Smooth muscle cell (in vitro differentiated cells): ENCODE data around the gene WDFY4. TPM values are rescaled to one million over a fixed set of nuclear protein-coding genes. Genes with fewer than 3 reads are reported as not detected.

ENCODE experiments used
- DNase-seq: peaks from one replicate; lab custom pipeline; 2025; ENCODE audit not compliant: unreplicated experiment; lab: John Stamatoyannopoulos, UW
- H2AFZ ChIP-seq: fragments of 200-600 bp; sonication (generic); 2 replicates; pipeline ENCODE4 v1.6.0; 2016; ENCODE audit warnings: antibody characterized with exemption, low read depth, mild to moderate bottlenecking
- H3F3A ChIP-seq: fragments of 200-600 bp; sonication (generic); 2 replicates; pipeline ENCODE4 v1.6.0; 2017; ENCODE audit warnings: antibody characterized with exemption, low read depth
- H3K27ac ChIP-seq: fragments of 200-600 bp; sonication (generic); 2 replicates; pipeline ENCODE4 v1.5.1; 2016; ENCODE audit warnings: low read depth, mild to moderate bottlenecking
- H3K27me3 ChIP-seq: fragments of 200-600 bp; sonication (generic); 2 replicates; pipeline ENCODE4 v1.6.1; 2016; ENCODE audit warnings: low read depth, mild to moderate bottlenecking
- H3K36me3 ChIP-seq: fragments of 200-600 bp; sonication (generic); 2 replicates; pipeline ENCODE4 v1.5.1; 2016; ENCODE audit warnings: low read depth
- H3K4me1 ChIP-seq: fragments of 200-600 bp; sonication (generic); 2 replicates; pipeline ENCODE4 v1.5.1; 2016; ENCODE audit warnings: low read depth
- H3K4me2 ChIP-seq: fragments of 200-600 bp; sonication (generic); 2 replicates; pipeline ENCODE4 v1.6.0; 2016; ENCODE audit warnings: mild to moderate bottlenecking
- H3K4me3 ChIP-seq: fragments of 200-600 bp; sonication (generic); 2 replicates; pipeline ENCODE4 v1.5.1; 2016; ENCODE audit warnings: mild to moderate bottlenecking
- H3K79me2 ChIP-seq: fragments of 200-600 bp; sonication (generic); 2 replicates; pipeline ENCODE4 v1.6.0; 2016; ENCODE audit warnings: low read depth, mild to moderate bottlenecking
- H3K9ac ChIP-seq: fragments of 200-600 bp; sonication (generic); 2 replicates; pipeline ENCODE4 v1.6.0; 2016; ENCODE audit warnings: low read depth
- H3K9me3 ChIP-seq: fragments of 200-600 bp; sonication (generic); replicated peaks from 2 replicates; pipeline ENCODE4 v1.5.1; 2016; ENCODE audit warnings: low read depth
- H4K20me1 ChIP-seq: fragments of 200-600 bp; sonication (generic); 2 replicates; pipeline ENCODE4 v1.6.0; 2016; ENCODE audit warnings: low read depth
- CTCF ChIP-seq: fragments of 200-600 bp; sonication (generic); IDR thresholded peaks from 2 replicates; pipeline ENCODE4 v1.5.1; 2017; ENCODE audit warnings: borderline replicate concordance, mild to moderate bottlenecking, antibody characterized with exemption; ENCODE audit not compliant: insufficient read depth, poor library complexity, severe bottlenecking
- whole genome bisulfite sequencing: methylation state at CpG from one replicate; pipeline ENCODE4 v1.1.7; 2016; ENCODE audit warnings: low lambda C conversion rate; 5-methylcytosine and 5-hydroxymethylcytosine counted together
- polyA plus RNA-seq: library from polyadenylated mRNA; unstranded; fragments of >200 nt; fragmentation: Nextera tagmentation; extraction: Ambion mirVana; gene quantifications from 2 replicates; pipeline ENCODE4 v1.2.1, GENCODE V29; 2016
- total RNA-seq: library from RNA; depleted of rRNA; stranded (reverse); fragments of >200 nt; gene quantifications from 2 replicates; pipeline ENCODE4 v1.2.3, GENCODE V29; 2014

WDFY4 gene
- total and polyA plus RNA-seq, 2 experiments from 2014 or later = not detected

- no peaks in the 10 kb centered on the region for H3K4me1 ChIP-seq
- H3K27me3 ChIP-seq = peaks cover 3% of the 10 kb centered on the region
- no peaks in the 10 kb centered on the region for H3K79me2 ChIP-seq
- no peaks in the 10 kb centered on the region for H3K9me3 ChIP-seq
- no peaks in the 10 kb centered on the region for H3K36me3 ChIP-seq
- TF ChIP-seq CTCF = no peak
- H3K27ac ChIP-seq = no peak overlapping the region
- no peak overlapping the region for H3K4me3 ChIP-seq
- no peak overlapping the region for H3K4me2 ChIP-seq
- no peaks in the 10 kb centered on the region for H3F3A ChIP-seq
- H2AFZ ChIP-seq = no peak overlapping the region
- no peak for DNase-seq
- 82% methylated on average over 10 of the region's 10 CpGs for WGBS
- no peak overlapping the region for H3K9ac ChIP-seq
- no peaks in the 10 kb centered on the region for H4K20me1 ChIP-seq
Measured at GRCh38 chr10:48947690-48948469, 263.2 kb downstream of the WDFY4 start.

- H3K4me2 ChIP-seq = no peak overlapping the region
- H3K4me1 ChIP-seq = no peaks in the 10 kb centered on the region
- 70% methylated on average over 2 of the region's 2 CpGs for WGBS
- DNase-seq = no peak
- H3K27ac ChIP-seq = no peak overlapping the region
- H3F3A ChIP-seq = no peaks in the 10 kb centered on the region
- no peaks in the 10 kb centered on the region for H3K9me3 ChIP-seq
- H4K20me1 ChIP-seq = no peaks in the 10 kb centered on the region
- H3K27me3 ChIP-seq = peaks cover 3% of the 10 kb centered on the region
- no peaks in the 10 kb centered on the region for H3K79me2 ChIP-seq
- TF ChIP-seq CTCF = no peak
- H2AFZ ChIP-seq = no peak overlapping the region
- H3K4me3 ChIP-seq = no peak overlapping the region
- no peaks in the 10 kb centered on the region for H3K36me3 ChIP-seq
- H3K9ac ChIP-seq = no peak overlapping the region
Measured at GRCh38 chr10:48948470-48949037, 263.9 kb downstream of the WDFY4 start.

- Histone ChIP-seq H3K79me2 (no peaks in the 10 kb centered on the region), H4K20me1 (no peaks in the 10 kb centered on the region), H3K9ac (no peak overlapping the region), H3F3A (no peaks in the 10 kb centered on the region), H3K4me2 (no peak overlapping the region), H3K9me3 (no peaks in the 10 kb centered on the region), H2AFZ (no peak overlapping the region), H3K4me1 (no peaks in the 10 kb centered on the region), H3K4me3 (no peak overlapping the region), H3K36me3 (no peaks in the 10 kb centered on the region), H3K27ac (no peak overlapping the region), H3K27me3 (peaks cover 11% of the 10 kb centered on the region)
- 88% methylated on average over 7 of the region's 7 CpGs for WGBS
- TF ChIP-seq CTCF = no peak
- DNase-seq = no peak
Measured at GRCh38 chr10:48951707-48952106, 267.0 kb downstream of the WDFY4 start.
